Measurements from ENCODE around the gene ZNF581.

- TF ChIP-seq POLR2AphosphoS5 (IDR thresholded peaks at IDR 0.05): no peak
- no peak for TF ChIP-seq EP300 (IDR thresholded peaks at IDR 0.05)
- TF ChIP-seq POLR2A (IDR thresholded peaks at IDR 0.05): no peak
Observed at GRCh38 chr19:55681131-55682092, 38.0 kb downstream of the ZNF581 start.

Data from gastroesophageal sphincter (tissue), 2 donors.